ENCODE results near the gene CASS4. TPM values are rescaled to one million over a fixed set of nuclear protein-coding genes. Genes with fewer than 3 reads are reported as not detected.

CASS4 gene
- total RNA-seq, 1 donor = 3.5 TPM

DNA sequence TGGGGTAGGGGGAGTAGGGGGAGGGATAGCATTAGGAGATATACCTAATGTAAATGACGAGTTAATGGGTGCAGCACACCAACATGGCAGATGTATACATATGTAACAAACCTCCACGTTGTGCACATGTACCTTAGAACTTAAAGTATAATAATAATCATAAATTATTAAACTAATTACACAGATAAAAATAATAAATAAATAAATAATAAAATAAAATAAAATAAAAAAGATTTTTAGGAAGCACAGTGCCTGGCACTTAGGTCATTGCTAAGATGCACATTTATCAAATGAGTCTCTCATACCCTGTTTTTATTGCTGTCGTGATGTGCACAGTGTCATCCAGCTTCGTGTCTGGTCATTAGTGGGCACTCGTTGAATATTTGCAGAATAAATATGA lies 37.4 kb downstream of the CASS4 start:
- TF ChIP-seq, protein P1, sequence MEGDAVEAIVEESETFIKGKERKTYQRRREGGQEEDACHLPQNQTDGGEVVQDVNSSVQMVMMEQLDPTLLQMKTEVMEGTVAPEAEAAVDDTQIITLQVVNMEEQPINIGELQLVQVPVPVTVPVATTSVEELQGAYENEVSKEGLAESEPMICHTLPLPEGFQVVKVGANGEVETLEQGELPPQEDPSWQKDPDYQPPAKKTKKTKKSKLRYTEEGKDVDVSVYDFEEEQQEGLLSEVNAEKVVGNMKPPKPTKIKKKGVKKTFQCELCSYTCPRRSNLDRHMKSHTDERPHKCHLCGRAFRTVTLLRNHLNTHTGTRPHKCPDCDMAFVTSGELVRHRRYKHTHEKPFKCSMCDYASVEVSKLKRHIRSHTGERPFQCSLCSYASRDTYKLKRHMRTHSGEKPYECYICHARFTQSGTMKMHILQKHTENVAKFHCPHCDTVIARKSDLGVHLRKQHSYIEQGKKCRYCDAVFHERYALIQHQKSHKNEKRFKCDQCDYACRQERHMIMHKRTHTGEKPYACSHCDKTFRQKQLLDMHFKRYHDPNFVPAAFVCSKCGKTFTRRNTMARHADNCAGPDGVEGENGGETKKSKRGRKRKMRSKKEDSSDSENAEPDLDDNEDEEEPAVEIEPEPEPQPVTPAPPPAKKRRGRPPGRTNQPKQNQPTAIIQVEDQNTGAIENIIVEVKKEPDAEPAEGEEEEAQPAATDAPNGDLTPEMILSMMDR (IDR thresholded peaks at IDR 0.05; ENCODE audit: insufficient read depth, low read depth, low read length) = no peak
- no peak overlapping the region for H3K4me3 ChIP-seq (ENCODE audit: low read depth, low read length)
- DNase-seq (ENCODE audit: low read depth) = no peak

DNA sequence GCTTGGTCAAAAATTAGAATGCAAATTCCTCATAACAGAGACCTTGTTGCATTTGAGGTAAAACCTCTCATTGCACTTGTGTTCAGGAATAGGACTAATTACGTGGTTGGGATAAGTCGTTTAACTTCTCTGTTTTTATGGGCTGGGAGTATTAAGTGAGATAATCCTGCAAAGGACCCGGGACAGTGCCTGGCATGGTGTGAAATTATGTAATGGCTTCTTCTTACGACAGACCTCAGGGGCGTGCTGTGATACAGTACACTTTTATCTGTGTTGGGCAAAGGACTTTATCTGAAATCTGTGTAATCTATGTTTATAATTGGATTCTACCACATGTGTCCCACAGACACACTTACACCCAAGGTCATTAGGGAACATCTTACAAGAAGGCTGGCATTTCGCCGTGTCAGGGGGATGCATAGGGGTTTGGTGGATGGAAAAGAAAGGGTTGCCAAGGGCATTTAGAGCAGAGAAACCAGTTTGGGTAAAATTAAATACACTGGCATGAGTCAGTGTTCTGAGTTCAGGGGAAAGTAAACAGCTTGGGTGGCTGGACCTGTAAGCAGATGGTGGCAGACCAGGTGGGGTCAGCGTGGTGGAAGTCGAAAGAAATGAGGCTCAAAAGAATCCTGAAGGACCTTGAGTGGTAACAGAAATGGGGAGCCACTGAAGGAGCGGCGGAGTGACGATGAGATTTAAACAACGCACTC lies 39.2 kb downstream of the CASS4 start:
- peak; percentile 91 for DNase-seq (ENCODE audit: low read depth)
- H3K4me3 ChIP-seq (ENCODE audit: low read depth, low read length) = peak overlapping the region; percentile 12
- TF ChIP-seq, protein P1 (IDR thresholded peaks at IDR 0.05; ENCODE audit: insufficient read depth, low read depth, low read length) = no peak

DNA sequence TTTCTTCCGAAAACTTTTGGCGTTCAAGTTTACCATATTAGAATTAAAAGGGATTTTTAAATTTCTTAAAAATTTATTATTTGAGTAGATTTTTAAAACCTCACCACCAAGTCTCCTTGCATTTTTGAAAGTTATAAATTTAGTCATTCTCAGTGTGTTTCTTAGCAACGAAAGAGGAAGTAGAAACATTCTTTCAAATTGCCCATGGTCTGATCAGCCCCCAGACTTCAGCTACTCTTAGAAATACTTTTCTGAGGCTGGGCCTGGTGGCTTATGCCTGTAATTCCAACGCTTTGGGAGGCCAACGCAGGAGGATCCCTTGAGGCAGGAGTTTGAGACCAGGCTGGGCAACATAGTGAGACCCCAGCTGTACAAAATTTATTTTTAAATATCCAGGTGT lies 41.3 kb downstream of the CASS4 start:
- DNase-seq (ENCODE audit: low read depth) = no peak

DNA sequence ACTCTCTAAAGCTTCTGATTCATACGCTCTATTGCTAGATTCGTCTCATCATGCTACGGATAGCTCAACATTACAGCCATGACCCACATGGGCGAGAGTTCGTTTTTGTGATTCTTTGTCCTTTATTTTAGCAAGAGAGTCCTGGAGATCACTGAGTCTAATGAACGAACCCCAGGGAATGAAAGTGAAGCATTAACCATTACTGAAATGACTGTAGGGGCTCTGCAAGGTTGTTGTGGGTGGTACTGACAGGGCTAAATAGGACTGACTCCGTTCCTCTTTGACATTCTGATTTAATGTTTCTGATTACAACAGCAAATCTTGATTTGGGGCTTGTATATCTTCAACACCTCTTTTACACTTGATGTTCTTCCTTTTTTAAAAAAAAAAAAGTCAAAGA lies 42.7 kb downstream of the CASS4 start:
- no peak for DNase-seq (ENCODE audit: low read depth)
- no peak overlapping the region for H3K4me3 ChIP-seq (ENCODE audit: low read depth, low read length)
- TF ChIP-seq, protein P1 (IDR thresholded peaks at IDR 0.05; ENCODE audit: insufficient read depth, low read depth, low read length) = no peak

More for the DNA sequence above, 41.3 kb downstream of the CASS4 start:
- no peak overlapping the region for H3K4me3 ChIP-seq (ENCODE audit: low read depth, low read length)
- TF ChIP-seq, protein P1 (IDR thresholded peaks at IDR 0.05; ENCODE audit: insufficient read depth, low read depth, low read length) = no peak

DNA sequence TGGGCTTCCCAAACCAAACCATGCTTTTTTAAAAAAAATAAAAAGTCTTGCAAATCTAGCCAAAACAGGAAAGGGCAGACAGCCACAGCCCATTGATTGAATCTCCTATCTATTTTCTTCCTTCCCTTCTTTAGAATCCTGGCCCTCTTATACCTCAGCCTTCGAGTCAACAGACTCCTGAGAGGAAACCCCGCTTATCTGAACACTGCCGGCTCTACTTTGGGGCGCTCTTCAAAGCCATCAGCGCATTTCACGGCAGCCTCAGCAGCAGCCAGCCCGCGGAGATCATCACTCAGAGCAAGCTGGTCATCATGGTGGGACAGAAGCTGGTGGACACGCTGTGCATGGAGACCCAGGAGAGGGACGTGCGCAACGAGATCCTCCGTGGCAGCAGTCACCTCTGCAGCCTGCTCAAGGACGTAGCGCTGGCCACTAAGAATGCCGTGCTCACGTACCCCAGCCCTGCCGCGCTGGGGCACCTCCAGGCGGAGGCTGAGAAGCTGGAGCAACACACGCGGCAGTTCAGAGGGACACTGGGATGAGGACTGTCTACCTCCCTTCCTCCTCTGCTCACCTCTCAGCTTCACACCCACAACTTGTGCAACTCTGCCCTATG lies 46.3 kb downstream of the CASS4 start:
- H3K4me3 ChIP-seq (ENCODE audit: low read depth, low read length) = no peak overlapping the region
- DNase-seq (ENCODE audit: low read depth) = no peak
- TF ChIP-seq, protein P1 (IDR thresholded peaks at IDR 0.05; ENCODE audit: insufficient read depth, low read depth, low read length) = no peak

DNA sequence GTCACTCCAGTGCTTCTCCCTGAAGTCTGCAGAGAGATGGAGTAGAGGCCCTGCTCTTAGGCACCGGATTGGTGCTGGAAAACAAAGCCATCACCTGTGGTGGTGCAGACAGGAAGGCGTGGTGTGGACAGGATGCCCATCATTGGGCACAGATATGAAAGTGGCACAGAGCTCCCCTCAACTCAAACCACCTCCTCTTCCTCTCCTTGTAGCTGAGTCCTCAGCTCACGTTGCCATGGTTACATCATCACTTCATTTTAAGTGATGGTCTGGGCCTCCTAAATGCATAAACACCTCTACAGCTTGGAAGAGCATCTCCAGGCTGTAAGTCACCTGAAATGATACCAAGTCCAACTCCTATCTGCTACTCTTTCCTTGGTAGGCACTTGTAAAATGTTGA lies 48.4 kb downstream of the CASS4 start:
- TF ChIP-seq, protein P1 (IDR thresholded peaks at IDR 0.05; ENCODE audit: insufficient read depth, low read depth, low read length) = no peak
- DNase-seq (ENCODE audit: low read depth) = no peak
- H3K4me3 ChIP-seq (ENCODE audit: low read depth, low read length) = no peak overlapping the region
